T-helper 22 cell (primary cell): ENCODE measurements around the gene RAB6A.
"Not testable (repeated sequence)": the region's sequence is repeated elsewhere in the genome, so short reads cannot be mapped to it uniquely, and the experiment has no call there.

Experiments used
- DNase-seq: peaks from one replicate; pipeline ENCODE4 v3.0.0-alpha.2; 2020; ENCODE audit warnings: low read depth

The RAB6A gene

DNA sequence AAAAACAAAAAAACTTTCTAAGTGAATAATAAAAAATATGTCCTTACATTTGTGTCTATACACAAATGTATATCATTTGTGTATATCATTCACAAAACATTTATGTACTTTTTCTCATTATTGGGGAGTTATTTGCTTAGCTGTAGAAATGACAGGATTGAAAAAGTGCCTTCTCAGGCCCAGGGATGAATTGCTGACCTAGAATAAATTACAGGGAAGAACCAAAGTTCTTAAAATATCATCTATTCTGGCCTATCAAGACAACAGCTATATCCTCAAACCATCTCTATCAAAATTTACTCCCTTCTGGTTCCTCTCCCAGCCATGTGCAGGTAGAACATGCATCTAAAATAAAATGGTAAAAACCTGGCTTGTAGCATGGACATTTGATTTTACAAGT is 1.9 kb upstream of the RAB6A start:
- no peak for DNase-seq

DNA sequence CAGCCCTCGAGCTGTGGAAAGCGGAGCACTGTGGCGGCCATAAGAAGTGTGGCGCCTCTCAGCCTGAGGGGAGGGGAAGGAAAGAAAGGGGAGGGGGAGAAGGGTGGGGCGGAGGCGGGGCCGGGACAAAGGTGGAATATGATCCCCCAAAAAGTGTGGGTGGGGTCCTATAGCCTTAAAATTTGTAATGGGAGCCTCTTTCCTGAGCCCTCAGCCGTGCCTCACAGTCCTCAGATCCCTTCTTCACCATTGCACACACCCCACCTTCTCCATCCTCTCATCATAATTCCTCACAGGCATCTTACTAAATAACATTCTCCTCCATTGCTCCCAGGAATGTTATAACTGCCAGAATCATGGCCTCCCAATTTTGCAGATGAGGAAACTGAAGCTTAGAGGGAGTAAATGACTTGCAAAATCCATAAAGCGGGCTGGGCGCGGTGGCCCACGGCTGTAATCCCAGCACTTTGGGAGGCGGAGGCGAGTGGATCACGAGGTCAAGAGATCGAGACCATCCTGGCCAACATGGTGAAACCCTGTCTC is 600 bp upstream of the RAB6A start:
- DNase-seq: no peak

- DNase-seq: no peak
Measured at GRCh38 chr11:73760135-73760678, 667 bp downstream of the RAB6A start.

- DNase-seq: no peak
Measured at GRCh38 chr11:73759610-73760134, 1.2 kb downstream of the RAB6A start.

GRCh38 chr11:73758451-73758850 is 2.4 kb downstream of the RAB6A start:
- no peak for DNase-seq

DNA sequence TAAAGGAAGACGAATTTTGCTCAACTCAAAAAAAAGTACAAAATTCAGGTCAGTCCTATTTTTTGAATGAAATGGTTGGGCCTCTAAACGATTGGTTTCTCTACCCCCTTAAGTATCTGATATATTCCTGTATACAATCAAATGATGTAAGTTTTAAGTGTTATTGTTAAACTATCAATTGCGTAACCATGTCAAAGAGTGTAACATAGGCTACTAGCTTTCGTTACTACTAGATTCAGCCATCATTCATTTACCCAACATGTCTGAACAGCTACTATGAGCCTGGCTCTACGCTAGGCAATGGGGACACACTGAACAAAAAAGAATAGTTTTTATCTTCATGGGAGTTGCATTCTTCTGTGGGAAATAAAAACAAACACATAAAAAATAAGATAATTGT is 3.3 kb downstream of the RAB6A start:
- no peak for DNase-seq

GRCh38 chr11:73755670-73756069 is 5.2 kb downstream of the RAB6A start:
- no peak for DNase-seq

DNA sequence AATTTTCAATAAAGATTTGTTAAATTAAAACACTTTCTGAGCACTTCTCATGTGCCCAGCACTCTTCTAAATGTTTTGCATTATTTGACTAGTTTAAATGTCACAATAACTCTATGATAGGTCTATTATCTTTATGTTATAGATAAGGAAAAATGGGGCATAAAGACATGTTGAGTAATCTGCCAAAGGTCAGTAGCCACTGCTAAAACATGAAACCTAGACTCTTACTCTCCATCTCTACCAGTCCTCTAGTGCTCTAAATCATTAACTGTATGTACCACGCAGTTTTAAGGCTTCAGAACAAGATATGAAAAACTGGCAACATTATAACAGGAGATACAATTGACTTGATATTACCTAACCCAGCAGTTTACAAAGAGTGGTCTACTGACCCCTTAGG is 6.9 kb downstream of the RAB6A start:
- DNase-seq: no peak

GRCh38 chr11:73752903-73753302 is 8.0 kb downstream of the RAB6A start:
- no peak for DNase-seq

DNA sequence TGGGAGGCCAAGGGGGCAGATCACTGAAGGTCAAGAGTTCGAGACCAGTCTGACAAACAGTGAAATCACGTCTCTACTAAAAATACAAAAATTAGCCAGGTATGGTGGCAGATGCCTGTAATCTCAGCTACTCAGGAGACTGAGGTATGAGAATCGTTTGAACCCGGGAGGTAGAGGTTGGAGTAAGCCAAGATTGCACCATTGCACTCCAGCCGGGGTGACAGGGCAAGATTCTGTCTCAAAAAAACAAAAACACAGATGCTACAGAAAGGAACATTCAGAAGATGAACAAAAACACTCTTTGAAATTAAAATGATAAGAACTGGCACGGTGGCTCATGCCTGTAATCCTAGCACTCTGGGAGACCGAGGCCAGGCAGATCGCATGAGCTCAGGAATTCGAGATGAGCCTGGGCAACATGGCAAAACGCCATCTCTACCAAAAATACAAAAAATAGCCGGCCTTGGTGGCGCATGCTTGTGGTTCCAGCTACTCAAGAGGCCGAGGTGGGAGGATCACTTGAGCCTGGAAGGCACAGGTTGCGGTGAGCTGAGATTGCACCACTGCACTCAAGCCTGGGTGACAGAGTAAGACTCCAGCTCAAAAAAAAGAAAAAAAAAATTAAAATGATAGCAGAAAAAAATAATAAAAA is 8.5 kb downstream of the RAB6A start:
- DNase-seq: no peak

DNA sequence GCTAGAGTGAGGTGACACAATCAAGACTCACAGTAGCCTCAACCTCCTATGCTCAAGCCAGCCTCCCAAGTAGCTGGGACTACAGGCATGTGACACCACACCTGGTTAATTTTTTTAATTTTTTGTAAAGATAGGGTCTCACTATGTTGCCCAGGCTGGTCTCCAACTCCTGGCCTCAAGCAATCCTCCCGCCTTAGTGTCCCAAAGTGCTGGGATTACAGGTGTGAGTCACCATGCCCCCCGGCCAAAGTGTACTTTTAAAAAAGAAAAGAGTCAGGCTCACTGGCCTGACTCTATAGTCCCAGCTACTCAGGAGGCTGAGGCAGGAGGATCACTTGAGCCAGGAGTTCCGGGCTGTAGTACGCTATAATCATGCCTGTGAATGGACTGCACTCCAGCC is 10.0 kb downstream of the RAB6A start:
- DNase-seq: not testable (repeated sequence)

DNA sequence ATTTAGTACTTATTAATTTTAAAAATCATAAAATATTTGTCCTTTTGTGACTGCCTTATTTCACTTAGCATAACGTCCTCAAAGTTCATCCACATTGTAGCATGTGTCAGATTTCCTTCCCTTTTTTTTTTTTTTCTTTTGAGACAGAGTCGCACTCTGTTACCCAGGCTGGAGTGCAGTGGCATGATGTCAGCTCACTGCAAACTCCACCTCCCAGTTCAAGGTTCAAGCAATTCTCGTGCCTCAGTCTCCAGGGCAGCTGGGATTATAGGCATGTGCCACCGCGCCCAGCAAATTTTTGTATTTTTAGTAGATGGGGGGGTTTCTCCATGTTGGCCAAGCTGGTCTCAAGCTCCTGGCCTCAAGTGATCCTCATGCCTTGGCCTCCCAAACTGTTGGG is 10.6 kb downstream of the RAB6A start:
- DNase-seq: no peak

GRCh38 chr11:73749118-73749517 is 11.8 kb downstream of the RAB6A start:
- no peak for DNase-seq

DNA sequence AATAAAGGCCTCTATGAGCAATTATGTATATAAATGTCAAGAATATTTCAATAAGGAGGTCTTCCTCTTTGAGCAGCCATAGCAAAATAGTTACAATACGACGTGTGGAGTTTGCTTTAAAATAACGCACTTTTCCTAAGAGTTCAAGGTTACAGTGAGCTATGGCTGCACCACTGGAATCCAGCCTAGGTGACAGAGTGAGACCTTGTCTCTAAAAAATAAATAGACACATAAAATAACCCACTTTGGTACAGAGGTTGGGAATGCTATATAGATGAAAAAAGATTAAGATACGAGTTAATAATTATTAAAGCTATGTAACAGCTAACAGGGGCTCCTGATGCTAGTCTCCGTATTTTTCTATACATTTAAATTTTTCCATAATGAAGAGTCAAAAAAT is 12.6 kb downstream of the RAB6A start:
- no peak for DNase-seq

DNA sequence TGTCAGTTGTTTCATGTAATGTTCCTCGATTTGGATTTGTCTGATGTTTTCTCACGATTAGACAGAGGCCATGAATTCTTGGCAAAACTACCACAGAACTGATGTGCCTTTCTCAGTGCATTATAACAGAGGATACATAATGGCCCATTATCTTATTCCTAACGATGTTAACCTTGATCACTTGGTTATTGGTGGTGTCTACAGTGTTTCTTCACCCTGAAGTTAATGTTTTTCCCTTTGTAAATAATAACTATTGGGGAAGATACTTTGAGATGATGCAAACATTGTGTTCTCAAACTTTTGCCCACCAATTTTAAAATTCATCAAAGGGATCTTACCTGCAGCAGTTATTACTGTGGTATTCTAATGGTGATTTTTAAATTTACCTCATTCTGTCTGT is 13.1 kb downstream of the RAB6A start:
- DNase-seq: no peak

GRCh38 chr11:73746701-73747100 is 14.2 kb downstream of the RAB6A start:
- no peak for DNase-seq

DNA sequence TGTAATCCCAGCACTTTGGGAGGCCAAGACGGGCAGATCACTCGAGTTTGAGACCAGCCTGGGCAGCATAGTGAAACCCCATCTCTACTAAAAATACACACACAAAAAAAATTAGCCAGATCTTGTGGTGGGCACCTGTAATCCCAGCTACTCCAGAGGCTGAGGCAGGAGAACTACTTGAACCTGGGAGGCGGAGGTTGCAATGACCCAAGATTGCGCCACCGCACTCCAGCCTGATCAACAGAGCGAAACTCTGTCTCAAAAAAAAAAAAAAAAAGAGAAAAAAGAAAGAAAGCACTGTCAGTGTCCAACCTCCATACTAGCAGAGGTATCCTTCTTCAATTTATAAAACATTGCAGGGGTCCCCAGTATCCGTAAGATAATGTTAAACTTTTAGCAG is 17.8 kb downstream of the RAB6A start:
- no peak for DNase-seq

DNA sequence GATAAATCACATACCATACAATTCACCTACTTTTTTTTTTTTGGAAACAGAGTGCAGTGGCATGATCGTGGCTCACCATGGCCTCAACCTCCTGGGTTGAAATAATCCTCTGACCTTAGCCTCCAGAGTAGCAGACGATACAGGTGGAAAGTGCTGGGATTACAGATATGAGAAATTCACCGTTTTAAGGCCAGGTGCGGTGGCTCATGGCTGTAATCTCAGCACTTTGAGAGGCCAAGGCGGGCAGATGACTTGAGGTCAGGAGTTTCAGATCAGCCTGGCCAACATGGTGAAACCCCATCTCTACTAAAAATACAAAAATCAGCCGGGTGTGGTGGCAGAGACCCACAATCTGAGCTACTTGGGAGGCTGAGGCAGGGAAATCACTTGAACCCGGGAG is 24.9 kb downstream of the RAB6A start:
- not testable (repeated sequence) for DNase-seq

- no peak for DNase-seq
Measured at GRCh38 chr11:73734993-73735392, 25.9 kb downstream of the RAB6A start.

GRCh38 chr11:73734011-73734410 is 26.9 kb downstream of the RAB6A start:
- DNase-seq: not testable (repeated sequence)

DNA sequence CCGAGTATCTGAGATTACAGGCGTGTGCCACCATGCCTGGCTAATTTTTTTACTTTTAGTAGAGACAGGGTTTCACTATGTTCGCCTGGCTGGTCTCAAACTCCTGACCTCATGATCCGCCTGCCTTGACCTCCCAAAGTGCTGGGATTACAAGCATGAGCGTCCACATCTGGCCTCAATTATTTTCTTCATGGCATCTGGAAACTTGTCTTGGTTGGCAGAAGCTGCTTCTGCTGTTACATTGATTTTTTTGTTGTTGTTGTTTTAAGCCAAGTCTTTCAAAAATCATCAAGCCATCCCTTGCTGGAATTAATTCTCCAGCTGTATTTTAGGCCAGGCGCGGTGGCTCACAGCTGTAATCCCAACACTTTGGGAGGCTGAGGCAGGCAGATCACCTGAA is 27.9 kb downstream of the RAB6A start:
- DNase-seq: not testable (repeated sequence)

GRCh38 chr11:73729594-73730206 is 31.2 kb downstream of the RAB6A start:
- DNase-seq: no peak

- DNase-seq: no peak
Measured at GRCh38 chr11:73728000-73728399, 32.9 kb downstream of the RAB6A start.
